Brain pericyte (primary cell): Measurements from ENCODE around the gene RPL9.
"Not testable (repeated sequence)": the region's sequence is repeated elsewhere in the genome, so short reads cannot be mapped to it uniquely, and the experiment has no call there.

ENCODE experiments used
- DNase-seq: peaks from one replicate; pipeline ENCODE4 v3.0.0-alpha.2; 2012; ENCODE audit warnings: low read depth, low spot score

The RPL9 gene

DNA sequence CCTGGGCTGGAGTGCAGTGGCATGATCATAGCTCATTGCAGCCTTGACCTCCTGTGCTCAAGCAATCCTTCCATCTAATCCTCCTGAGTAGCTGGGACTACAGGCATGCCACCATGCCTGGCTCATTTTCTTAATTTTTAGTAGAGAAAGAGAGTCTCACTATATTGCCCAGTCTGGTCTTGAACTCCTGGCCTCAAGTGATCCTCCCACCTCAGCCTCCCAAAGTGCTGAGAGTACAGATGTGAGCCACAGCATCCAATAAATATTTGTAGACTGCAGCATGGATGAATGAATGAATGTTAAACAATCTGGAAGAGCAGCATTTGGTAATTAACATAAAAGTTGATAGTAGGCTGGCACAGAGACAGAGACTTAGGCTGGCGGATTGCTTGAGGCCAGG lies 32.0 kb downstream of the RPL9 start:
- no peak for DNase-seq

DNA sequence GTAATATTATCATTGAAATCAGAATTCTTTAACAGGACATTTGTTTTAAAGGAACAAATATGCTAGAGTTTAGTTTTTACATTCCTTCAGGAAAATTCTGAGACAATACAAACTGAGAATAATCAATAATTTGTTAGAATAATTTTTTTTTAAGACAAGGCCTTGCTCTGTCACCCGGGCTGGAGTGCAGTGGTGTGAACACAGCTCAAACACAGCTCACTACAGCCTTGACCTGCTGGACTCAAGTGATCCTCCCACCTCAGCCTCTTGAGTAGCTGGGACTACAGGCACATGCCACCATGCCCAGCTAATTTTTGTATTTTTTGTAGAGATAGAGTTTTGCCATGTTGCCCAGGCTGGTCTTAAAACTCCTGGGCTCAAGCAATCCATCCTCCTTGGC lies 33.4 kb downstream of the RPL9 start:
- DNase-seq = not testable (repeated sequence)

DNA sequence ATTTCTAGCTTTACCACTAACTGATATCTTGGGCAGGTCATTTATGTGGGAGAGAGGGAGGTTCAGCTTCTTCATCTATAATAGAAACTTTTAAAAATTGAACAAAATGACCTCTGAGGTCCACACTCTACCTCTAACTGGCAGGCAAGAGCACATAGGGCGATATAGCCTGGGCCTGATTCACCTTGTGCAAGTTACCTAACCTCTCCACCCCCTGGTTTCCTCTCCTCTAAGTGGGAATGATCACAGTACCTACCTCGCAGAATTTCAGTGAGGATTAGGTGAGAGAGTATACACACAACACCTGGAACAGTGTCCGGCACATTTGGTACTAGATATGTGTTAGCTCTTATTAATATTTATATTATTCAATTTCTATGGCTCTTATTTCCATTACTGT lies 36.5 kb downstream of the RPL9 start:
- DNase-seq = no peak

DNA sequence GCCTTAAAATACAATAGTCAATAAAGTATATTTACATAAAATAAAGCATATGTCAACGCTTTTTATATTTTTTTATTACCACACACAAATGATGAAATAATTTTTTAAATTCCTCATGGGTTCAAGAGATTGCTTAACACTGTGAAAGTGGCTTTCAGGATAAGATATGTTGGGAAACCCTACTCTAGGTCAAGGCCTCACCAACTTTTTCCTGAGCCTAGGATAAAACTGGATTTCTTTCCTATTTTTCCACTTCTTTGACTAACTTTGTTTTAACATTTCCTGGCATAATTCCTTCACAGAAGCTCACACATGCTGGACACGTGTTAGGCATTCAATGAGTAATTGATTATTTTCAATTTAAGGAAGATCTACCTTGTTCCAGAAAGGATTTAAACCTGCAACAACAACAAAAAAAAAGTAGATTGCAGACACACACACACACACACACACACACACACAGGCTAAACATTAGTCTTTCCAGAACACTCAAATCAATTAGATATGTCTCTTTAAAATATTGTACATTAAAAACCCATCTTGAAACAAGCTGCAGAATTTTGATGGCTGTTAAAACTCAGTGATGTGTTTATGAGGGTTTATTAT lies 42.9 kb downstream of the RPL9 start:
- DNase-seq = no peak

DNA sequence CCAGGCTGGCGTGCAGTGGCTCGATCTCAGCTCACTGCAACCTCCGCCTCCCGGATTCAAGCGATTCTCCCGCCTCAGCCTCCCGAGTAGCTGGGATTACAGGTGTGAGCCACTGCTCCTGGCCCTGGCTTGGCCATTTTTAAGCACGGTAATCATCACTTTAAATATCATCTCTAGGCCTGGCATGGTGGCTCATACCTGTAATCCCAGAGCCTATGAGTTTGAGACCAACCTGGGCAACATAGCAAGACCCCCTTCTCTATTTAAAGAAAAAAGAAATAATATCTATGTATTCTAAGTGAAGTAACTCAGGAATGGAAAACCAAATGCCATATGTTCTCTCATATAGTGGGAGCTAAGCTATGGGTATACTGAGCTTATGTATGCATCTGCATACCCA lies 47.2 kb downstream of the RPL9 start:
- not testable (repeated sequence) for DNase-seq

DNA sequence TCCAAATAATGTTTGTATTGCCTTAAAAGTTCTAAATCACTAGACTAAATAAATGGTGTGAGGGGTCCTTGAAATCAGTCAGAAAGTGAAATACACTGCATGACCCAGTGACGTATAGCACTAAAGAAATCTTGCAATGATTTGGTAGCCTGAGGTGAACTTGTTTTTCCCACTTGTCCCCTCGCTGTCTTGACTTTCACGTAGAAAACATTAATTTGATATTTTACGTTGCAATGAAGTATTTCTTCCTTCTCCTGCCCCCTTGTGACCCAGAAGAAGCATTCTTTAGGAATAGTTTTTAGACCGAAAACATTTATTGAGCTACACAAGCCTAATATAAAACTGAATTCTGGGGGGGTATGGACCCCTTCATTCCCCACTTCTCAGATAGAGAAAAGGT lies 48.3 kb downstream of the RPL9 start:
- DNase-seq = no peak

DNA sequence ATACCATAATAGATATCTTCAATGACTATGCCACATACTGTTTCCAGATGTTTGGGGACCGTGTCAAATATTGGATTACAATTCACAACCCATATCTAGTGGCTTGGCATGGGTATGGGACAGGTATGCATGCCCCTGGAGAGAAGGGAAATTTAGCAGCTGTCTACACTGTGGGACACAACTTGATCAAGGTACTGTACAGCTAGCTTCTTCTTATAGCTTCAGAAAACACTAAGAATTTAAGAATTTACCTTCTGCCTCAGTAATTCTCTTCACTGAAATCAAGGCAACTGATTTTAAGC lies 51.2 kb downstream of the RPL9 start:
- DNase-seq = no peak

DNA sequence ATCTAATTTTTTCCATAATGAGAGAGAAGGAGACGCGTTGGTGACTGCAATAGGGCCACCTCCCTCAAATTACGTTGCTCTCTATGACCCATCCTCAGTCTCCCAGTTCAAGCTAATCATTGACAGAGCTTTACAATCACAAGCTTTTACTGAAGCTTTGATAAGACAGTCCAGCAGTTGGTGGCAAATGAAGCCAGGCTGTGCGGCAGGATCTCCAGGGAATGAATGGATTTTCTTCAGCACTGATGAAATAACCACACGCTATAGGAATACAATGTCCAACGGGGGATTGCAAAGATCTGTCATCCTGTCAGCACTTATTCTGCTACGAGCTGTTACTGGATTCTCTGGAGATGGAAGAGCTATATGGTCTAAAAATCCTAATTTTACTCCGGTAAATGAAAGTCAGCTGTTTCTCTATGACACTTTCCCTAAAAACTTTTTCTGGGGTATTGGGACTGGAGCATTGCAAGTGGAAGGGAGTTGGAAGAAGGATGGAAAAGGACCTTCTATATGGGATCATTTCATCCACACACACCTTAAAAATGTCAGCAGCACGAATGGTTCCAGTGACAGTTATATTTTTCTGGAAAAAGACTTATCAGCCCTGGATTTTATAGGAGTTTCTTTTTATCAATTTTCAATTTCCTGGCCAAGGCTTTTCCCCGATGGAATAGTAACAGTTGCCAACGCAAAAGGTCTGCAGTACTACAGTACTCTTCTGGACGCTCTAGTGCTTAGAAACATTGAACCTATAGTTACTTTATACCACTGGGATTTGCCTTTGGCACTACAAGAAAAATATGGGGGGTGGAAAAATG lies 51.7 kb downstream of the RPL9 start, which contains the start of gene KLB:
Gene KLB (plus strand): TSS at position 168 of the 821 bp plus-strand sequence. CDS start 20 bp downstream, at position 188.
- no peak for DNase-seq
